GM12878 (cell line): ENCODE measurements around the gene THAP4. TPM values are rescaled to one million over a fixed set of nuclear protein-coding genes. Genes with fewer than 3 reads are reported as not detected.

Source experiments
- ATAC-seq: fragments of 200-7000 bp; cut with Tn5 transposase; 3 replicates; pipeline ENCODE4 v1.9.1; 2020; ENCODE audit warnings: mild to moderate bottlenecking, moderate library complexity
- BruUV-seq: library from RNA; stranded (reverse); fragments of 400-500 nt; replicated peaks from 2 replicates; lab custom pipeline; 2021; lab: Mats Ljungman, UMichigan
- CTCF ChIA-PET: fragments of 300-600 bp; sonication (Branson Sonifier 250); formaldehyde crosslinking; extraction: SDS; loops from one replicate; lab custom pipeline; 2021; ENCODE audit warnings: inconsistent platforms; lab: Yijun Ruan, JAX
- POLR2A ChIA-PET: fragments of 350-600 bp; formaldehyde crosslinking; extraction: SDS; loops from one replicate; lab custom pipeline; 2021; ENCODE audit warnings: inconsistent platforms; lab: Charles Lee
- RAD21 ChIA-PET: fragments of 300-600 bp; sonication (Branson Sonifier 250); formaldehyde crosslinking; loops from one replicate; lab custom pipeline; 2023; ENCODE audit warnings: antibody characterized with exemption; ENCODE audit not compliant: unreplicated experiment; lab: Charles Lee
- SMC1A ChIA-PET: fragments of 300-600 bp; sonication (Branson Sonifier 250); formaldehyde crosslinking; loops from one replicate; lab custom pipeline; 2023; ENCODE audit not compliant: unreplicated experiment, uncharacterized antibody; lab: Charles Lee
- DNase-seq: peaks from one replicate; pipeline ENCODE4 v3.0.0-alpha.2; 2011; ENCODE audit warnings: low read depth, low spot score
- FAIRE-seq: peaks from 3 replicates; lab custom pipeline; 2011; peaks lifted over from hg19 to GRCh38; lab: Jason Lieb, UNC
- H2AFZ ChIP-seq: 2 replicates; pipeline ENCODE4 v1.6.0; 2011; ENCODE audit warnings: low read depth, low read length, control low read depth; ENCODE audit not compliant: control insufficient read depth
- H3K27ac ChIP-seq: 2 replicates; pipeline ENCODE4 v1.5.1; 2011; ENCODE audit warnings: control low read depth; ENCODE audit not compliant: control insufficient read depth, insufficient read depth
- H3K27me3 ChIP-seq, 2 experiments: replicated peaks in 1 of 2; 2 replicates each; pipeline versions ENCODE4 v1.6.0 to v1.6.1; 2011; ENCODE audit warnings: low read length in 1 of 2; ENCODE audit not compliant: control insufficient read depth in 2 of 2, insufficient read depth in 2 of 2
- H3K36me3 ChIP-seq, 2 experiments: 2 replicates each; pipeline ENCODE4 v1.5.1; 2011; ENCODE audit warnings: low read length in 1 of 2; ENCODE audit not compliant: control insufficient read depth in 2 of 2, insufficient read depth in 2 of 2
- H3K4me1 ChIP-seq: 2 replicates; pipeline ENCODE4 v1.6.1; 2011; ENCODE audit warnings: mild to moderate bottlenecking, low read length, moderate library complexity, mixed read lengths; ENCODE audit not compliant: control insufficient read depth, insufficient read depth
- H3K4me2 ChIP-seq: 2 replicates; pipeline ENCODE4 v1.6.0; 2011; ENCODE audit warnings: control low read depth; ENCODE audit not compliant: control insufficient read depth, insufficient read depth
- H3K4me3 ChIP-seq: fragments of 200-600 bp; sonication (generic); 2 replicates; pipeline ENCODE4 v1.5.1; 2016
- H3K79me2 ChIP-seq: 2 replicates; pipeline ENCODE4 v1.6.0; 2011; ENCODE audit warnings: low read length; ENCODE audit not compliant: control insufficient read depth, insufficient read depth
- H3K9ac ChIP-seq: 2 replicates; pipeline ENCODE4 v1.8.0; 2011; ENCODE audit warnings: low read length, control low read depth, mixed read lengths; ENCODE audit not compliant: control insufficient read depth, insufficient read depth
- H3K9me3 ChIP-seq: replicated peaks from 3 replicates; pipeline ENCODE4 v1.5.1; 2011; ENCODE audit warnings: mild to moderate bottlenecking, low read length; ENCODE audit not compliant: control insufficient read depth, insufficient read depth
- H4K20me1 ChIP-seq: 2 replicates; pipeline ENCODE4 v1.6.0; 2011; ENCODE audit not compliant: control insufficient read depth, insufficient read depth
- FOXM1 ChIP-seq: IDR thresholded peaks from 2 replicates; pipeline ENCODE4 v1.6.1; 2012; ENCODE audit warnings: low read depth, mild to moderate bottlenecking, inconsistent platforms, low read length, moderate library complexity
- MTA2 ChIP-seq: fragments of 450-650 bp; IDR thresholded peaks from 2 replicates; pipeline ENCODE4 v1.6.1; 2016; ENCODE audit warnings: low read depth, mild to moderate bottlenecking, moderate library complexity
- MXI1 ChIP-seq: fragments of 150-350 bp; IDR thresholded peaks from 2 replicates; pipeline ENCODE4 v1.6.1; 2011; ENCODE audit warnings: low read depth, mild to moderate bottlenecking, inconsistent platforms, low read length, improper control_type of control experiment
- NFIC ChIP-seq: IDR thresholded peaks from 2 replicates; pipeline ENCODE4 v1.6.1; 2012; ENCODE audit warnings: low read depth, mild to moderate bottlenecking, inconsistent platforms, low read length, moderate library complexity
- NFXL1 ChIP-seq: fragments of 450-650 bp; IDR thresholded peaks from 2 replicates; pipeline ENCODE4 v1.6.1; 2017; ENCODE audit warnings: antibody characterized with exemption, mild to moderate bottlenecking, borderline replicate concordance
- PBX3 ChIP-seq: IDR thresholded peaks from 2 replicates; pipeline ENCODE4 v1.6.1; 2011; ENCODE audit warnings: mild to moderate bottlenecking, low read depth, low read length, moderate library complexity; ENCODE audit not compliant: insufficient replicate concordance
- SPI1 ChIP-seq: IDR thresholded peaks from 2 replicates; pipeline ENCODE4 v1.6.1; 2011; ENCODE audit warnings: low read depth, mild to moderate bottlenecking, low read length, moderate library complexity, borderline replicate concordance; ENCODE audit not compliant: insufficient read depth
- SUZ12 ChIP-seq: fragments of 200-600 bp; sonication (generic); IDR thresholded peaks from one replicate; pipeline ENCODE4 v1.6.1; 2018; ENCODE audit warnings: antibody characterized with exemption, mild to moderate bottlenecking; ENCODE audit not compliant: unreplicated experiment
- TAF1 ChIP-seq: IDR thresholded peaks from 2 replicates; pipeline ENCODE4 v1.6.1; 2011; ENCODE audit warnings: mild to moderate bottlenecking, low read depth, low read length, borderline replicate concordance
- TCF3 ChIP-seq: IDR thresholded peaks from 2 replicates; pipeline ENCODE4 v1.6.1; 2012; ENCODE audit warnings: low read depth, mild to moderate bottlenecking, low read length, borderline replicate concordance; ENCODE audit not compliant: insufficient read depth
- ZSCAN29 ChIP-seq: fragments of 450-650 bp; IDR thresholded peaks from 2 replicates; pipeline ENCODE4 v1.6.1; 2017; ENCODE audit warnings: mild to moderate bottlenecking, moderate library complexity
- WGBS: methylation state at CpG from one replicate; pipeline ENCODE4 v1.1.6; 2016; ENCODE audit warnings: low lambda C conversion rate; ENCODE audit not compliant: insufficient replicate concordance, insufficient coverage; ENCODE audit errors: missing lambda C conversion rate; 5-methylcytosine and 5-hydroxymethylcytosine counted together
- in situ Hi-C: fragments of 300-500 bp; cut with MboI; formaldehyde crosslinking; loops from 9 replicates; pipeline ENCODE4 v1.14.3; 2018; ENCODE audit warnings: mixed read lengths
- intact Hi-C: fragments of 100-400 bp; cut with micrococcal nuclease; formaldehyde crosslinking; loops from one replicate; pipeline ENCODE4 v1.14.2; 2022; ENCODE audit not compliant: unreplicated experiment
- polyA plus RNA-seq, 11 experiments: library from polyadenylated mRNA; depleted of rRNA in 4 of 11; unstranded in 6 of 11; stranded (reverse) in 5 of 11; fragments of >200 nt; fragmentation: Nextera tagmentation in 4 of 11; fragmentation: Illumina TruSeq in 1 of 11; extraction: Ambion mirVana in 4 of 11; extraction: Trizol in 1 of 11; gene quantifications; 1 replicate in 1 of 11; 2 replicates in 10 of 11; pipeline versions ENCODE4 v1.2.1 to v1.2.3, GENCODE V29; 2011 to 2016; ENCODE audit warnings: inconsistent platforms in 2 of 11, missing spikeins in 2 of 11, low read depth in 1 of 11
- total RNA-seq, 4 experiments: library from RNA; depleted of rRNA in 3 of 4; stranded (reverse); fragments of >200 nt in 3 of 4; fragmentation: Illumina TruSeq in 1 of 4; extraction: Trizol in 1 of 4; gene quantifications; 2 replicates each; pipeline versions ENCODE4 v1.2.1 to v1.2.3, GENCODE V29; 2013 to 2021
- TF ChIP-seq, protein P1 (sequence below): fragments of 450-650 bp; IDR thresholded peaks from 2 replicates; pipeline ENCODE4 v1.6.1; 2016; ENCODE audit warnings: mild to moderate bottlenecking

The THAP4 gene
- total and polyA plus RNA-seq, 10 of the 15 experiments (the other 5 are each of a cell fraction or from before 2014, with no cell fraction given), result 12.9 to 67.7 (median 44.5) TPM

DNA sequence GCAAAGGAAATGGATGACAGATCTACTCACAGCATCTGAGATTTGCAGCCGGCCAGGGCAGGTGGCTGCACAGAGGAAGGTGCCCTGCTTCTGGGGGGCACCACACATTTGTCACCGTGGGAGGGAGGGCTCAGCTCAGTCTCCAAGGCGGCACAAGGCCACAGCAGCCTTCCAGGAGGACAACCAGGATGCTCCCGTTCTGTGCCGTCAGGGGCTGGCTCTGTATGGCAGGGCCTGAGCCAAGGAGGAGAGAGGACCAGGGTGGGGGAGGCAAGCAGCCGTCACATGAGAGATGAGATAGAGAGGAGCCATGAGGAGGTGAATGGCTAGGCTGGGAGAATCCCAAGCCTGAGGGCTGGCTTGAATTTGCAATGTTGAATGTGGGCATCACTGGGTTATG is 83.0 kb downstream of the THAP4 start:
- 43% methylated on average over 6 of the region's 6 CpGs for WGBS
- Histone ChIP-seq H3K79me2 (no peaks in the 10 kb centered on the region), H3K27ac (no peak overlapping the region), H3K4me2 (no peak overlapping the region), H3K9me3 (no peaks in the 10 kb centered on the region; the same call in 2 of the 3 replicates), H3K36me3 (no peaks in the 10 kb centered on the region), H3K9ac (no peak overlapping the region), H3K4me1 (no peaks in the 10 kb centered on the region), H2AFZ (no peak overlapping the region), H3K27me3 (no peaks in the 10 kb centered on the region; a peak in 1 of 4 replicates), H4K20me1 (no peaks in the 10 kb centered on the region)
- BruUV-seq, result no TSS peak
- no peak for ATAC-seq
- FAIRE-seq, result no peak
- DNase-seq, result no peak
- in situ Hi-C loops (no loop called here), intact Hi-C loops (no loop called here)
- POLR2A ChIA-PET, result no interaction called here
- SMC1A ChIA-PET, result no interaction called here
- TF ChIP-seq, protein P1, sequence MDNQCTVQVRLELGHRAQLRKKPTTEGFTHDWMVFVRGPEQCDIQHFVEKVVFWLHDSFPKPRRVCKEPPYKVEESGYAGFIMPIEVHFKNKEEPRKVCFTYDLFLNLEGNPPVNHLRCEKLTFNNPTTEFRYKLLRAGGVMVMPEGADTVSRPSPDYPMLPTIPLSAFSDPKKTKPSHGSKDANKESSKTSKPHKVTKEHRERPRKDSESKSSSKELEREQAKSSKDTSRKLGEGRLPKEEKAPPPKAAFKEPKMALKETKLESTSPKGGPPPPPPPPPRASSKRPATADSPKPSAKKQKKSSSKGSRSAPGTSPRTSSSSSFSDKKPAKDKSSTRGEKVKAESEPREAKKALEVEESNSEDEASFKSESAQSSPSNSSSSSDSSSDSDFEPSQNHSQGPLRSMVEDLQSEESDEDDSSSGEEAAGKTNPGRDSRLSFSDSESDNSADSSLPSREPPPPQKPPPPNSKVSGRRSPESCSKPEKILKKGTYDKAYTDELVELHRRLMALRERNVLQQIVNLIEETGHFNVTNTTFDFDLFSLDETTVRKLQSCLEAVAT, result no peak
- TF ChIP-seq, all 136 proteins: peak for 0
- H3K4me3 ChIP-seq, result no peak overlapping the region
- ChIA-PET CTCF (no interaction called here), RAD21 (no interaction called here)

DNA sequence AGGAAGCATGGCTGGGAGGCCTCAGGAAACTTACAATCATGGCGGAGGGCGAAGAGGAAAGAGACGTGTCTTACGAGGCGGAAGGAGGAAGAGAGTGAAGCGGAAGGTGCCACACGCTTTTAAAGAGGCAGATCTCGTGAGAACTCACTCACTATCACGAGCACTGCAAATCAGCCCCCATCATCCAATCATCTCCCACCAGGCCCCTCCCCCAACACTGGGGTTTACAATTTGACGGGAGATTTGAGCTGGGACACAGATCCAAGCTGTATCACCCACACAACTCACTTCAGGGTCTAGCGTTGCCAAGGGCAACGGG is 83.5 kb downstream of the THAP4 start:
- FAIRE-seq, result no peak
- no peak overlapping the region for H3K9ac ChIP-seq
- no peaks in the 10 kb centered on the region for H4K20me1 ChIP-seq
- H3K79me2 ChIP-seq, result no peaks in the 10 kb centered on the region
- H3K9me3 ChIP-seq, result no peaks in the 10 kb centered on the region; the same call in 2 of the 3 replicates
- CTCF ChIA-PET, result no interaction called here
- POLR2A ChIA-PET, result no interaction called here
- 58% methylated on average over 12 of the region's 12 CpGs for WGBS
- no peaks in the 10 kb centered on the region for H3K36me3 ChIP-seq
- no peak overlapping the region for H3K4me2 ChIP-seq
- H3K4me3 ChIP-seq, result no peak overlapping the region
- TF ChIP-seq NFXL1, result no peak
- TF ChIP-seq NFIC, result no peak
- no peak for TF ChIP-seq MTA2
- TF ChIP-seq FOXM1, result no peak
- no peak for TF ChIP-seq TAF1
- no peak for TF ChIP-seq TCF3
- TF ChIP-seq MXI1, result no peak
- TF ChIP-seq PBX3, result no peak
- TF ChIP-seq ZSCAN29, result no peak
- no peak for TF ChIP-seq SUZ12
- TF ChIP-seq, protein P1, result no peak
- TF ChIP-seq SPI1, result no peak
- intact Hi-C loops (no loop called here), in situ Hi-C loops (no loop called here)
- RAD21 ChIA-PET, result no interaction called here
- BruUV-seq, result no TSS peak
- SMC1A ChIA-PET, result no interaction called here
- no peaks in the 10 kb centered on the region; a peak in 1 of 4 replicates for H3K27me3 ChIP-seq
- no peaks in the 10 kb centered on the region for H3K4me1 ChIP-seq
- H2AFZ ChIP-seq, result no peak overlapping the region
- no peak for ATAC-seq
- no peak for DNase-seq
- H3K27ac ChIP-seq, result no peak overlapping the region
